WTC11 (cell line): Measurements from ENCODE around the gene PFDN1. TPM values are rescaled to one million over a fixed set of nuclear protein-coding genes. Genes with fewer than 3 reads are reported as not detected.

Source experiments
- ATAC-seq: fragments of 200-7000 bp; cut with Tn5 transposase; 2 replicates; pipeline ENCODE4 v1.10.0; 2021; ENCODE audit warnings: mild to moderate bottlenecking, moderate library complexity
- CTCF ChIA-PET: fragments of 300-600 bp; sonication (Branson Sonifier 250); formaldehyde crosslinking; loops from one replicate; lab custom pipeline; 2021; ENCODE audit warnings: antibody characterized with exemption; lab: Charles Lee
- POLR2A ChIA-PET: fragments of 350-600 bp; sonication (Branson Sonifier 250); formaldehyde crosslinking; loops from one replicate; lab custom pipeline; 2021; ENCODE audit warnings: antibody characterized with exemption; lab: Charles Lee
- DNase-seq: peaks from one replicate; pipeline ENCODE4 v3.0.0; 2021; ENCODE audit warnings: low spot score
- H3K27ac Mint-ChIP-seq: 2 replicates; pipeline ENCODE4 v1.8.0; 2021; ENCODE audit warnings: mixed read lengths
- H3K27me3 Mint-ChIP-seq: 2 replicates; pipeline ENCODE4 v1.8.0; 2021; ENCODE audit warnings: low read depth, mild to moderate bottlenecking, moderate library complexity, mixed read lengths
- H3K36me3 Mint-ChIP-seq: 2 replicates; pipeline ENCODE4 v1.8.0; 2021; ENCODE audit warnings: mixed read lengths
- H3K4me1 Mint-ChIP-seq: 2 replicates; pipeline ENCODE4 v1.8.0; 2022; ENCODE audit warnings: mixed read lengths
- H3K4me3 Mint-ChIP-seq: 2 replicates; pipeline ENCODE4 v1.8.0; 2021; ENCODE audit warnings: mild to moderate bottlenecking, moderate library complexity, mixed read lengths
- H3K9me3 Mint-ChIP-seq: 2 replicates; pipeline ENCODE4 v1.8.0; 2021; ENCODE audit warnings: mixed read lengths
- EMX1 ChIP-seq: fragments of 250-450 bp; sonication (Bioruptor Pico); IDR thresholded peaks from 2 replicates; pipeline ENCODE4 v1.8.0; 2021; ENCODE audit warnings: mild to moderate bottlenecking
- ESRRA ChIP-seq: sonication (generic); formaldehyde crosslinking; IDR thresholded peaks from 2 replicates; pipeline ENCODE4 v1.8.1; 2022; ENCODE audit warnings: mild to moderate bottlenecking, missing genetic modification reagents, borderline replicate concordance
- ETV6 ChIP-seq: sonication (generic); formaldehyde crosslinking; IDR thresholded peaks from 2 replicates; pipeline ENCODE4 v1.8.1; 2022; ENCODE audit warnings: mild to moderate bottlenecking, missing genetic modification reagents
- FOXJ3 ChIP-seq: sonication (generic); formaldehyde crosslinking; IDR thresholded peaks from 2 replicates; pipeline ENCODE4 v1.9.0; 2021; ENCODE audit warnings: missing genetic modification reagents, mild to moderate bottlenecking, borderline replicate concordance
- FOXK1 ChIP-seq: sonication (generic); formaldehyde crosslinking; IDR thresholded peaks from 2 replicates; pipeline ENCODE4 v1.8.0; 2022; ENCODE audit warnings: mild to moderate bottlenecking, moderate library complexity, missing genetic modification reagents
- GABPB1 ChIP-seq: sonication (generic); formaldehyde crosslinking; IDR thresholded peaks from 2 replicates; pipeline ENCODE4 v1.8.1; 2023; ENCODE audit warnings: mild to moderate bottlenecking, missing genetic modification reagents
- GTF2I ChIP-seq: fragments of 250-450 bp; sonication (Bioruptor Pico); conservative IDR thresholded peaks from 2 replicates; pipeline ENCODE4 v1.4.0; 2021; ENCODE audit warnings: mild to moderate bottlenecking
- IRF2 ChIP-seq: sonication (generic); formaldehyde crosslinking; IDR thresholded peaks from 2 replicates; pipeline ENCODE4 v1.8.0; 2022; ENCODE audit warnings: low read depth, missing genetic modification reagents, borderline replicate concordance
- JAZF1 ChIP-seq: fragments of 250-450 bp; sonication (Bioruptor Pico); IDR thresholded peaks from 2 replicates; pipeline ENCODE4 v1.9.0; 2021; ENCODE audit warnings: moderate library complexity, mild to moderate bottlenecking, inconsistent platforms
- KAT7 ChIP-seq: sonication (generic); formaldehyde crosslinking; IDR thresholded peaks from 2 replicates; pipeline ENCODE4 v1.8.1; 2023; ENCODE audit warnings: missing genetic modification reagents, mild to moderate bottlenecking, borderline replicate concordance
- MXD4 ChIP-seq: fragments of 250-450 bp; sonication (Bioruptor Pico); IDR thresholded peaks from 2 replicates; pipeline ENCODE4 v1.8.0; 2021; ENCODE audit warnings: mild to moderate bottlenecking, moderate library complexity, borderline replicate concordance
- MYBL2 ChIP-seq: sonication (generic); formaldehyde crosslinking; IDR thresholded peaks from 2 replicates; pipeline ENCODE4 v1.8.1; 2023; ENCODE audit warnings: mild to moderate bottlenecking, moderate library complexity, missing genetic modification reagents
- NFATC4 ChIP-seq: fragments of 250-450 bp; sonication (Bioruptor Pico); IDR thresholded peaks from 2 replicates; pipeline ENCODE4 v1.9.0; 2021; ENCODE audit warnings: mild to moderate bottlenecking
- NFYB ChIP-seq: sonication (generic); formaldehyde crosslinking; conservative IDR thresholded peaks from 2 replicates; pipeline ENCODE4 v1.8.0; 2022; ENCODE audit warnings: low read depth, missing genetic modification reagents
- NR1H2 ChIP-seq: sonication (generic); formaldehyde crosslinking; IDR thresholded peaks from 2 replicates; pipeline ENCODE4 v1.9.0; 2021; ENCODE audit warnings: mild to moderate bottlenecking, moderate library complexity, missing genetic modification reagents
- RORB ChIP-seq: fragments of 250-450 bp; sonication (Bioruptor Pico); IDR thresholded peaks from 2 replicates; pipeline ENCODE4 v1.9.0; 2021; ENCODE audit warnings: mild to moderate bottlenecking
- SOX15 ChIP-seq: fragments of 250-450 bp; sonication (Bioruptor Pico); IDR thresholded peaks from 2 replicates; pipeline ENCODE4 v1.9.0; 2021; ENCODE audit warnings: mild to moderate bottlenecking
- TCF7 ChIP-seq: sonication (generic); formaldehyde crosslinking; IDR thresholded peaks from 2 replicates; pipeline ENCODE4 v1.8.0; 2022; ENCODE audit warnings: mild to moderate bottlenecking, low read depth, missing genetic modification reagents, moderate library complexity
- TEAD4 ChIP-seq: sonication (generic); formaldehyde crosslinking; IDR thresholded peaks from 2 replicates; pipeline ENCODE4 v1.8.0; 2022; ENCODE audit warnings: mild to moderate bottlenecking, missing genetic modification reagents
- ZNF138 ChIP-seq: sonication (generic); formaldehyde crosslinking; conservative IDR thresholded peaks from 2 replicates; pipeline ENCODE4 v1.8.1; 2022; ENCODE audit warnings: mild to moderate bottlenecking, moderate library complexity, missing genetic modification reagents
- ZNF317 ChIP-seq: sonication (generic); formaldehyde crosslinking; IDR thresholded peaks from 2 replicates; pipeline ENCODE4 v1.8.1; 2023; ENCODE audit warnings: low read depth, mild to moderate bottlenecking, moderate library complexity, missing genetic modification reagents, borderline replicate concordance
- ZNF671 ChIP-seq: fragments of 250-450 bp; sonication (Bioruptor Pico); IDR thresholded peaks from 2 replicates; pipeline ENCODE4 v1.8.0; 2021; ENCODE audit warnings: mild to moderate bottlenecking
- total RNA-seq: library from RNA; stranded (reverse); gene quantifications from 3 replicates; pipeline ENCODE4 v1.2.3, GENCODE V29; 2021
- TF ChIP-seq, protein P1 (sequence below): sonication (generic); formaldehyde crosslinking; IDR thresholded peaks from 2 replicates; pipeline ENCODE4 v1.8.1; 2023; ENCODE audit warnings: mild to moderate bottlenecking, missing genetic modification reagents, moderate library complexity
- TF ChIP-seq, protein P2 (sequence below): sonication (generic); formaldehyde crosslinking; IDR thresholded peaks from 2 replicates; pipeline ENCODE4 v1.8.1; 2022; ENCODE audit warnings: mild to moderate bottlenecking, moderate library complexity, missing genetic modification reagents
- TF ChIP-seq, protein P3 (sequence below): sonication (generic); formaldehyde crosslinking; IDR thresholded peaks from 2 replicates; pipeline ENCODE4 v1.8.0; 2022; ENCODE audit warnings: mild to moderate bottlenecking, missing genetic modification reagents
- TF ChIP-seq, protein P4 (sequence below): sonication (generic); formaldehyde crosslinking; IDR thresholded peaks from 2 replicates; pipeline ENCODE4 v1.8.1; 2023; ENCODE audit warnings: mild to moderate bottlenecking, missing genetic modification reagents, moderate library complexity
- TF ChIP-seq, protein P5 (sequence below): fragments of 250-450 bp; sonication (Bioruptor Pico); IDR thresholded peaks from 2 replicates; pipeline ENCODE4 v1.8.0; 2021; ENCODE audit warnings: mild to moderate bottlenecking
- TF ChIP-seq, protein P6 (sequence below): fragments of 200-600 bp; IDR thresholded peaks from 2 replicates; pipeline ENCODE4 v1.8.0; 2022; ENCODE audit warnings: antibody characterized with exemption
- TF ChIP-seq, protein P7 (sequence below): sonication (generic); formaldehyde crosslinking; IDR thresholded peaks from 2 replicates; pipeline ENCODE4 v1.8.0; 2022; ENCODE audit warnings: mild to moderate bottlenecking, missing genetic modification reagents

Gene PFDN1
- total RNA-seq, 1 experiment from 2014 or later, result 44.1 TPM

DNA sequence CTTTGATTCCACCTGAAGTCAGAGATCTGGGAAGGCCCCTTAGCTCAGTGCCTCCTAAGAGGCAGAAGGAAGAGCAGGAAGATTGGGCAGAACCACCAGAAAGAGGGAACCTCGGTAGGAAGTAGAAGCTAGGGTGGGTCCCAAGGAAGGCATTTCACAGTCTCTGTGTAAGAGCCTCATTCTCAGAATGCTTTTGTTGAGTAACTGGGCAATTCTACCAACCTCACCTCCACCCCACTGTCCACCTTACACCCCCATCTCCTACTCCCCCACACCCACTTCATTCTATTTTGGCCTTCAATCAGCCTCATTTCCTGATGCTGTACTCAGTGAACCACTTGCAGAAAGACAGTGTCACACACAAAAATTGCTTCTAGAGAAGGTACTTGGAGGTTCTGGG is 40.0 kb upstream of the PFDN1 start:
- no peak for ATAC-seq
- H3K27me3 Mint-ChIP-seq, result peaks cover 11% of the 10 kb centered on the region
- no peaks in the 10 kb centered on the region for H3K9me3 Mint-ChIP-seq
- peaks cover 27% of the 10 kb centered on the region for H3K4me1 Mint-ChIP-seq
- no peak for DNase-seq
- CTCF ChIA-PET, result interaction anchor here (15.0 kb wide), 1 partner anchor 100 kb away, joined by 621 read pairs; no protein-coding TSS in a partner anchor
- H3K27ac Mint-ChIP-seq, result no peak overlapping the region
- no peak overlapping the region for H3K4me3 Mint-ChIP-seq
- no peaks in the 10 kb centered on the region for H3K36me3 Mint-ChIP-seq
- POLR2A ChIA-PET, result no interaction called here
- TF ChIP-seq TCF7 (CRISPR knock-in tag) (no peak), ESRRA (CRISPR knock-in tag) (no peak), GABPB1 (CRISPR knock-in tag) (no peak), KAT7 (CRISPR knock-in tag) (no peak), NFYB (no peak), GTF2I (CRISPR knock-in tag) (no peak), TEAD4 (CRISPR knock-in tag) (no peak), FOXK1 (CRISPR knock-in tag) (no peak), NR1H2 (no peak), RORB (CRISPR knock-in tag) (no peak), IRF2 (no peak), MXD4 (CRISPR knock-in tag) (no peak), ZNF317 (CRISPR knock-in tag) (no peak)
- TF ChIP-seq, protein P1, sequence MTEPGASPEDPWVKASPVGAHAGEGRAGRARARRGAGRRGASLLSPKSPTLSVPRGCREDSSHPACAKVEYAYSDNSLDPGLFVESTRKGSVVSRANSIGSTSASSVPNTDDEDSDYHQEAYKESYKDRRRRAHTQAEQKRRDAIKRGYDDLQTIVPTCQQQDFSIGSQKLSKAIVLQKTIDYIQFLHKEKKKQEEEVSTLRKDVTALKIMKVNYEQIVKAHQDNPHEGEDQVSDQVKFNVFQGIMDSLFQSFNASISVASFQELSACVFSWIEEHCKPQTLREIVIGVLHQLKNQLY, result no peak
- TF ChIP-seq, protein P2, sequence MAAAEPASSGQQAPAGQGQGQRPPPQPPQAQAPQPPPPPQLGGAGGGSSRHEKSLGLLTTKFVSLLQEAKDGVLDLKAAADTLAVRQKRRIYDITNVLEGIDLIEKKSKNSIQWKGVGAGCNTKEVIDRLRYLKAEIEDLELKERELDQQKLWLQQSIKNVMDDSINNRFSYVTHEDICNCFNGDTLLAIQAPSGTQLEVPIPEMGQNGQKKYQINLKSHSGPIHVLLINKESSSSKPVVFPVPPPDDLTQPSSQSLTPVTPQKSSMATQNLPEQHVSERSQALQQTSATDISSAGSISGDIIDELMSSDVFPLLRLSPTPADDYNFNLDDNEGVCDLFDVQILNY (CRISPR knock-in tag), result no peak
- TF ChIP-seq, protein P3, sequence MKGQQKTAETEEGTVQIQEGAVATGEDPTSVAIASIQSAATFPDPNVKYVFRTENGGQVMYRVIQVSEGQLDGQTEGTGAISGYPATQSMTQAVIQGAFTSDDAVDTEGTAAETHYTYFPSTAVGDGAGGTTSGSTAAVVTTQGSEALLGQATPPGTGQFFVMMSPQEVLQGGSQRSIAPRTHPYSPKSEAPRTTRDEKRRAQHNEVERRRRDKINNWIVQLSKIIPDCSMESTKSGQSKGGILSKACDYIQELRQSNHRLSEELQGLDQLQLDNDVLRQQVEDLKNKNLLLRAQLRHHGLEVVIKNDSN (CRISPR knock-in tag), result no peak
- TF ChIP-seq, protein P4, sequence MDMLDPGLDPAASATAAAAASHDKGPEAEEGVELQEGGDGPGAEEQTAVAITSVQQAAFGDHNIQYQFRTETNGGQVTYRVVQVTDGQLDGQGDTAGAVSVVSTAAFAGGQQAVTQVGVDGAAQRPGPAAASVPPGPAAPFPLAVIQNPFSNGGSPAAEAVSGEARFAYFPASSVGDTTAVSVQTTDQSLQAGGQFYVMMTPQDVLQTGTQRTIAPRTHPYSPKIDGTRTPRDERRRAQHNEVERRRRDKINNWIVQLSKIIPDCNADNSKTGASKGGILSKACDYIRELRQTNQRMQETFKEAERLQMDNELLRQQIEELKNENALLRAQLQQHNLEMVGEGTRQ (CRISPR knock-in tag), result no peak
- TF ChIP-seq, protein P5, sequence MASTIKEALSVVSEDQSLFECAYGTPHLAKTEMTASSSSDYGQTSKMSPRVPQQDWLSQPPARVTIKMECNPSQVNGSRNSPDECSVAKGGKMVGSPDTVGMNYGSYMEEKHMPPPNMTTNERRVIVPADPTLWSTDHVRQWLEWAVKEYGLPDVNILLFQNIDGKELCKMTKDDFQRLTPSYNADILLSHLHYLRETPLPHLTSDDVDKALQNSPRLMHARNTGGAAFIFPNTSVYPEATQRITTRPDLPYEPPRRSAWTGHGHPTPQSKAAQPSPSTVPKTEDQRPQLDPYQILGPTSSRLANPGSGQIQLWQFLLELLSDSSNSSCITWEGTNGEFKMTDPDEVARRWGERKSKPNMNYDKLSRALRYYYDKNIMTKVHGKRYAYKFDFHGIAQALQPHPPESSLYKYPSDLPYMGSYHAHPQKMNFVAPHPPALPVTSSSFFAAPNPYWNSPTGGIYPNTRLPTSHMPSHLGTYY (CRISPR knock-in tag), result no peak
- TF ChIP-seq, protein P6, sequence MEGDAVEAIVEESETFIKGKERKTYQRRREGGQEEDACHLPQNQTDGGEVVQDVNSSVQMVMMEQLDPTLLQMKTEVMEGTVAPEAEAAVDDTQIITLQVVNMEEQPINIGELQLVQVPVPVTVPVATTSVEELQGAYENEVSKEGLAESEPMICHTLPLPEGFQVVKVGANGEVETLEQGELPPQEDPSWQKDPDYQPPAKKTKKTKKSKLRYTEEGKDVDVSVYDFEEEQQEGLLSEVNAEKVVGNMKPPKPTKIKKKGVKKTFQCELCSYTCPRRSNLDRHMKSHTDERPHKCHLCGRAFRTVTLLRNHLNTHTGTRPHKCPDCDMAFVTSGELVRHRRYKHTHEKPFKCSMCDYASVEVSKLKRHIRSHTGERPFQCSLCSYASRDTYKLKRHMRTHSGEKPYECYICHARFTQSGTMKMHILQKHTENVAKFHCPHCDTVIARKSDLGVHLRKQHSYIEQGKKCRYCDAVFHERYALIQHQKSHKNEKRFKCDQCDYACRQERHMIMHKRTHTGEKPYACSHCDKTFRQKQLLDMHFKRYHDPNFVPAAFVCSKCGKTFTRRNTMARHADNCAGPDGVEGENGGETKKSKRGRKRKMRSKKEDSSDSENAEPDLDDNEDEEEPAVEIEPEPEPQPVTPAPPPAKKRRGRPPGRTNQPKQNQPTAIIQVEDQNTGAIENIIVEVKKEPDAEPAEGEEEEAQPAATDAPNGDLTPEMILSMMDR, result no peak

DNA sequence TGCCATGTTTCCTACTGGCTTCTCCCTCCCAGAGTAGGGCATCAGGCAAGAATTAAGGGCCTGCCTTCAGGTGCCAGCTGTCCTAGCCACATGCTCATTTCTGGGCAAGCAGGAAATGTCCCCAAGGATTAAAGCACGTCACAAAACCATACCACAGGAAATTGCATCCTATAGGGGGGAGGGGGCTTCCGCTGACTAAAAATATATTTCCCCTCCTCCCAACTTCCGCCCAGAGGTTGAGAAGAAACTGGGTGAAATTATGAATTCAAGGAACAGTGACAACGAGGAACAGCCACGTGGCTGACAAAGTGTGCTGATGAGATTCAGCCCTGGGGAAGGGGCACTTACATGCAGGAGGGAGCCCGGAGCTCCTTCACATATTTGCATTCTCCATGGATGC is 39.4 kb upstream of the PFDN1 start:
- ChIA-PET CTCF (interaction anchor here (15.0 kb wide), 1 partner anchor 99 kb away, joined by 621 read pairs; no protein-coding TSS in a partner anchor), POLR2A (no interaction called here)
- H3K27me3 Mint-ChIP-seq, result peaks cover 11% of the 10 kb centered on the region
- H3K4me1 Mint-ChIP-seq, result peaks cover 25% of the 10 kb centered on the region
- H3K9me3 Mint-ChIP-seq, result no peaks in the 10 kb centered on the region
- H3K4me3 Mint-ChIP-seq, result no peak overlapping the region
- ATAC-seq (no peak), DNase-seq (no peak)
- no peak overlapping the region for H3K27ac Mint-ChIP-seq
- no peaks in the 10 kb centered on the region for H3K36me3 Mint-ChIP-seq
- no peak for TF ChIP-seq ZNF138 (CRISPR knock-in tag)
- no peak for TF ChIP-seq JAZF1 (CRISPR knock-in tag)
- TF ChIP-seq, protein P7, sequence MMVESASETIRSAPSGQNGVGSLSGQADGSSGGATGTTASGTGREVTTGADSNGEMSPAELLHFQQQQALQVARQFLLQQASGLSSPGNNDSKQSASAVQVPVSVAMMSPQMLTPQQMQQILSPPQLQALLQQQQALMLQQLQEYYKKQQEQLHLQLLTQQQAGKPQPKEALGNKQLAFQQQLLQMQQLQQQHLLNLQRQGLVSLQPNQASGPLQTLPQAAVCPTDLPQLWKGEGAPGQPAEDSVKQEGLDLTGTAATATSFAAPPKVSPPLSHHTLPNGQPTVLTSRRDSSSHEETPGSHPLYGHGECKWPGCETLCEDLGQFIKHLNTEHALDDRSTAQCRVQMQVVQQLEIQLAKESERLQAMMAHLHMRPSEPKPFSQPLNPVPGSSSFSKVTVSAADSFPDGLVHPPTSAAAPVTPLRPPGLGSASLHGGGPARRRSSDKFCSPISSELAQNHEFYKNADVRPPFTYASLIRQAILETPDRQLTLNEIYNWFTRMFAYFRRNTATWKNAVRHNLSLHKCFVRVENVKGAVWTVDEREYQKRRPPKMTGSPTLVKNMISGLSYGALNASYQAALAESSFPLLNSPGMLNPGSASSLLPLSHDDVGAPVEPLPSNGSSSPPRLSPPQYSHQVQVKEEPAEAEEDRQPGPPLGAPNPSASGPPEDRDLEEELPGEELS (CRISPR knock-in tag), result no peak
- TF ChIP-seq, protein P1, result no peak
- no peak for TF ChIP-seq KAT7 (CRISPR knock-in tag)
- no peak for TF ChIP-seq NFATC4 (CRISPR knock-in tag)
- TF ChIP-seq MXD4 (CRISPR knock-in tag), result no peak
- no peak for TF ChIP-seq ETV6 (CRISPR knock-in tag)
- TF ChIP-seq MYBL2 (CRISPR knock-in tag), result no peak
- TF ChIP-seq SOX15 (CRISPR knock-in tag), result no peak
- no peak for TF ChIP-seq ZNF671 (CRISPR knock-in tag)
- TF ChIP-seq EMX1, result no peak
- no peak for TF ChIP-seq FOXJ3 (CRISPR knock-in tag)
